Mesenchymal stem cell (in vitro differentiated cells and primary cell): ENCODE results near the gene NTF4. TPM values are rescaled to one million over a fixed set of nuclear protein-coding genes. Genes with fewer than 3 reads are reported as not detected.

Source experiments
- DNase-seq: peaks from one replicate; pipeline ENCODE4 v3.0.0-alpha.2; 2013
- H2AFZ ChIP-seq: one replicate; pipeline ENCODE4 v1.6.1; 2013; ENCODE audit warnings: low read depth, mild to moderate bottlenecking, control low read depth, inconsistent platforms, low read length, moderate library complexity
- H2AK5ac ChIP-seq: 2 replicates; pipeline ENCODE4 v1.6.1; 2013; ENCODE audit warnings: low read length, moderate library complexity, mild to moderate bottlenecking, inconsistent platforms; ENCODE audit not compliant: severe bottlenecking
- H2BK120ac ChIP-seq: one replicate; pipeline ENCODE4 v1.6.1; 2013; ENCODE audit warnings: low read depth, mild to moderate bottlenecking, inconsistent platforms, low read length, moderate library complexity
- H2BK12ac ChIP-seq, 2 experiments: one replicate each; pipeline ENCODE4 v1.6.1; 2013; ENCODE audit warnings: inconsistent platforms in 2 of 2, low read length in 2 of 2, mild to moderate bottlenecking in 2 of 2, moderate library complexity in 2 of 2, control low read depth in 1 of 2
- H2BK15ac ChIP-seq: one replicate; pipeline ENCODE4 v1.6.1; 2013; ENCODE audit warnings: mild to moderate bottlenecking, low read depth, inconsistent platforms; ENCODE audit not compliant: poor library complexity, severe bottlenecking
- H2BK5ac ChIP-seq: 2 replicates; pipeline ENCODE4 v1.6.1; 2013; ENCODE audit warnings: low read depth, mild to moderate bottlenecking, low read length, control low read depth, inconsistent platforms; ENCODE audit not compliant: poor library complexity, severe bottlenecking
- H3K14ac ChIP-seq, 2 experiments: one replicate each; pipeline ENCODE4 v1.6.1; 2013; ENCODE audit warnings: inconsistent platforms in 2 of 2, low read length in 2 of 2, control low read depth in 1 of 2, mild to moderate bottlenecking in 1 of 2, moderate library complexity in 1 of 2
- H3K18ac ChIP-seq, 2 experiments: one replicate each; pipeline ENCODE4 v1.6.1; 2013; ENCODE audit warnings: inconsistent platforms in 2 of 2, low read length in 2 of 2, control low read depth in 1 of 2, low read depth in 1 of 2, mild to moderate bottlenecking in 1 of 2
- H3K23ac ChIP-seq, 2 experiments: one replicate each; pipeline ENCODE4 v1.6.1; 2013; ENCODE audit warnings: inconsistent platforms in 2 of 2, low read length in 2 of 2, mild to moderate bottlenecking in 2 of 2, moderate library complexity in 2 of 2, control low read depth in 1 of 2
- H3K27ac ChIP-seq: 2 replicates; pipeline ENCODE4 v1.5.1; 2013; ENCODE audit warnings: mild to moderate bottlenecking, moderate library complexity, low read length, control low read depth, inconsistent platforms; ENCODE audit not compliant: poor library complexity, severe bottlenecking
- H3K27me3 ChIP-seq, 2 experiments: 2 replicates each; pipeline versions ENCODE4 v1.6.1 to v1.7.0; 2013; ENCODE audit warnings: low read length in 2 of 2, mild to moderate bottlenecking in 2 of 2, moderate library complexity in 2 of 2, control low read depth in 1 of 2, inconsistent platforms in 1 of 2; ENCODE audit not compliant: control insufficient read depth in 1 of 2, insufficient read depth in 1 of 2
- H3K36me3 ChIP-seq, 2 experiments: 2 replicates each; pipeline versions ENCODE4 v1.6.1 to v1.7.0; 2013; ENCODE audit warnings: low read length in 2 of 2, control low read depth in 1 of 2, inconsistent platforms in 1 of 2, low read depth in 1 of 2, mild to moderate bottlenecking in 1 of 2; ENCODE audit not compliant: insufficient read depth in 2 of 2, control insufficient read depth in 1 of 2
- H3K4ac ChIP-seq, 2 experiments: one replicate each; pipeline ENCODE4 v1.6.1; 2013; ENCODE audit warnings: inconsistent platforms in 2 of 2, low read length in 2 of 2, mild to moderate bottlenecking in 2 of 2, moderate library complexity in 2 of 2, control low read depth in 1 of 2, low read depth in 1 of 2
- H3K4me1 ChIP-seq: 2 replicates; pipeline ENCODE4 v1.6.1; 2013; ENCODE audit warnings: low read depth, low read length, control low read depth; ENCODE audit not compliant: control insufficient read depth, insufficient read depth
- H3K4me2 ChIP-seq: 2 replicates; pipeline ENCODE4 v1.6.1; 2013; ENCODE audit warnings: low read length, mild to moderate bottlenecking, inconsistent platforms; ENCODE audit not compliant: poor library complexity, severe bottlenecking
- H3K4me3 ChIP-seq, 2 experiments: 2 replicates each; pipeline versions ENCODE4 v1.5.1 to v1.7.0; 2013; ENCODE audit warnings: low read length in 2 of 2, mild to moderate bottlenecking in 2 of 2, control low read depth in 1 of 2, low read depth in 1 of 2; ENCODE audit not compliant: insufficient read depth in 1 of 2
- H3K79me1 ChIP-seq: replicated peaks from 2 replicates; pipeline ENCODE4 v1.6.1; 2013; ENCODE audit warnings: mild to moderate bottlenecking, control low read depth, low read length, inconsistent platforms; ENCODE audit not compliant: poor library complexity, severe bottlenecking
- H3K9ac ChIP-seq: 2 replicates; pipeline ENCODE4 v1.7.0; 2013; ENCODE audit warnings: mild to moderate bottlenecking, low read length, moderate library complexity
- H3K9me3 ChIP-seq: 2 replicates; pipeline ENCODE4 v1.7.0; 2013; ENCODE audit warnings: mild to moderate bottlenecking, low read length; ENCODE audit not compliant: control insufficient read depth
- H4K8ac ChIP-seq: one replicate; pipeline ENCODE4 v1.6.1; 2013; ENCODE audit warnings: inconsistent platforms, mild to moderate bottlenecking, low read length, moderate library complexity
- H4K91ac ChIP-seq: one replicate; pipeline ENCODE4 v1.6.1; 2013; ENCODE audit warnings: mild to moderate bottlenecking, low read length, inconsistent platforms
- WGBS: methylation state at CpG from one replicate; pipeline ENCODE4 v1.1.7; 2013; ENCODE audit warnings: mixed read lengths; 5-methylcytosine and 5-hydroxymethylcytosine counted together
- polyA plus RNA-seq, 2 experiments: library from polyadenylated mRNA; stranded (reverse); fragments of 200-250 nt; gene quantifications; one replicate each; pipeline ENCODE4 v1.2.3, GENCODE V29; 2013

The NTF4 gene, protein sequence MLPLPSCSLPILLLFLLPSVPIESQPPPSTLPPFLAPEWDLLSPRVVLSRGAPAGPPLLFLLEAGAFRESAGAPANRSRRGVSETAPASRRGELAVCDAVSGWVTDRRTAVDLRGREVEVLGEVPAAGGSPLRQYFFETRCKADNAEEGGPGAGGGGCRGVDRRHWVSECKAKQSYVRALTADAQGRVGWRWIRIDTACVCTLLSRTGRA
- 0.17 TPM for polyA plus RNA-seq (2013, experiment 1 of 2)
- 0.18 TPM for polyA plus RNA-seq (2013, experiment 2 of 2)

DNA sequence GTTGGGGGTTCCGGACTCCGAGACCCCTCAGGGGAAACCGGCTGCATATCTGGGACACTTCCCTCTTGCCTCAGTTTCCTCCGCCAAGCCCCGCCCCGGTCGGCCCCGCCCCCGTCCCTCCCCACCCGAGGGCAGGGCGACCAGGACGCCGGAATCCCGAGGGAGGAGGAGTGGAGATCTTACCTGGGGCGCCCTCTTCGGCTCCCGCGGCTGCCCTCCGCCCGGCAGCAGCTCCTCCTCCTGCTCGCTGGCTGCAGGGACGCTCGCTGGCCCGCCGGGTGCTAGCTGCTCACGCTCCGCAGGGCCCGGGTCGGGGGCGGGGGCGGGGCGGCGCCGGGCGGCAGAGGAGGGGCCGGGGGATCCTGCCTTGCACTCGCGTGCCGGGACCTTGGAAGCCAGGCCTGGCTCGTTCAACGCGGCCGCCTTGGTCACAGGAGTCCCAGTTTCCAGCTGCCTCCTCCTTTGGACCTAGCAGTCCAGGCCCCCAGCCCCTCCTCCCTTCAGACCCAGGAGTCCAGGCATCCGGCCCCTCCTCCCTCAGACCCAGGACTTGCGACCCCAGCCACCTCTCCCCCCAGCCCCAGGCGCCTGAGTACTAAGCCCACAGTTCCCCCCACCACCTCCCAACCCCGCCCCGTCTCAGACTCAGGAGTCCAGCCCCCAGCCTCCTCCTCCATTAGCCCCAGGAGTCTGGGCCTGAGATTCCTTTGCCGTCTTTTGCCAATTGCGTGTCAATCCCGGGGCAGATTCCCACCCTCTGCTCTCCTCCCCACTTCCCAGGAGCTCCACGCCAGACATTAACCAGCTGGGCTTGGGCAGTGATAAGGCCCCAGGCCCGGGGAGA lies at the start of gene NTF4:
Gene NTF4, minus strand, starts transcription at position 51 of the 844 bp plus-strand sequence. CDS start 2,821 bp downstream, outside the sequence.
- Histone ChIP-seq H3K14ac (peak within 1 kb of the TSS in 1 of 2 experiments; percentile 4), H2BK12ac (no peak within 1 kb of the TSS), H3K18ac (no peak within 1 kb of the TSS), H2BK15ac (peak within 1 kb of the TSS; percentile 46), H2AK5ac (no peak within 1 kb of the TSS), H2BK120ac (peak within 1 kb of the TSS; percentile 68), H3K4me3 (peak within 1 kb of the TSS in 1 of 2 experiments; percentile 41), H3K27me3 (peaks cover 62 to 82% of the 10 kb centered on the region in 2 experiments), H3K27ac (no peak within 1 kb of the TSS), H4K91ac (no peak within 1 kb of the TSS), H3K36me3 (peaks cover 0 to 4% of the 10 kb centered on the region in 2 experiments), H2AFZ (no peak within 1 kb of the TSS), H3K4me2 (peak within 1 kb of the TSS; percentile 80), H3K9me3 (no peaks in the 10 kb centered on the region), H2BK5ac (no peak within 1 kb of the TSS), H3K4me1 (peaks cover 15% of the 10 kb centered on the region), H3K9ac (no peak within 1 kb of the TSS), H3K23ac (peak within 1 kb of the TSS in 1 of 2 experiments; percentile 10), H4K8ac (no peak within 1 kb of the TSS), H3K79me1 (peaks cover 2% of the 10 kb centered on the region), H3K4ac (no peak within 1 kb of the TSS)
- 2% methylated on average over 35 of the region's 53 CpGs for WGBS
- peak; percentile 59 for DNase-seq

DNA sequence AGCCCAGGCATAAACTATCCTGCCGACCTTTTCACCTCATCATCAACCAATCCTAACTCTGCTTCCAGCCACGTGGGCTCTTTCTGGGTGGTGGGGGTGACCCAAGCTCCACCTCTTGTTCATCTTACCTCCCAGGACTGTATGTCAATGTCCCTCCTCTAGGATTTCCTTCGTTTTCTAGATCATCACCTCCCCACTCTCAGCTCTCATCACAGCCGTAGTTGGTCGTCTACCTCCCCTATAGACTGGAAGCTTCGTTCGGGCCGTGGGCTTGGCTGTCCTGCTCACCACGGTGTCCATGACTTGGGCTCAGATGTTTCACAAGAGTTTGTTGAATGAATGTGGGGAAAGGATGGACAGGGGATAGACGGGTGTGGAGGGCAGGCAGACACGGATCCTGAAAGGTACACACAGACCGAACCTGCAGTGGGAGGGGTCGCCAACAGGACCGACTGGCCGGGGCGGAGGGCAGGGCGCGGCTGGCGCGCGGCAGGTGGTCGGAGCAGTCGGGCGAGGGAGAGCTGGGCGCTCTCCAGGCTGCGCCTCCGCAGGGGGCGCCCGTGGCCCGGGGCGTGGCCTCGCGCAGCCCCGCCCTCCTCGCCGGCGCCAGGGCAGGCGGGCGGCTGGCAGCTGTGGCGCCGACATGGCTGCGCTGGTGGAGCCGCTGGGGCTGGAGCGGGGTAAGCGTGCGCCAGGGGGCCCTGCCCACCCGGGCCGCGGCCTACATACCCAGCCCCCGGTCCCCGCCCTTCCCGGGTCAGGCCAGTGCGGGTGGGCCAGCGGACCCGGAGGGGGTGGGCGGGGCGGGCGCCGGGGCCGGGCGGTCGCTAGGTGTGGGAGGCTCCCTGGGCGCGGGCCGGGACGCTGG lies 49.4 kb upstream of the NTF4 start, which contains the start of gene LIN7B:
Gene LIN7B, plus strand, starts transcription at position 609 of the 868 bp plus-strand sequence. Its CDS starts 35 bp downstream, at position 644.
- H2BK5ac ChIP-seq, result no peak within 1 kb of the TSS
- no peak within 1 kb of the TSS for H3K27ac ChIP-seq
- H3K9me3 ChIP-seq, result no peaks in the 10 kb centered on the region
- peak within 1 kb of the TSS; percentile 63 to 93 for H3K18ac ChIP-seq
- H3K36me3 ChIP-seq, result peaks cover 10 to 15% of the 10 kb centered on the region in 2 experiments
- peak within 1 kb of the TSS; percentile 84 to 85 for H3K4me3 ChIP-seq
- peaks cover 19% of the 10 kb centered on the region for H3K4me1 ChIP-seq
- no peaks in the 10 kb centered on the region for H3K27me3 ChIP-seq
- peak within 1 kb of the TSS; percentile 24 to 80 for H3K4ac ChIP-seq
- peak within 1 kb of the TSS; percentile 94 for H3K4me2 ChIP-seq
- H2AK5ac ChIP-seq, result no peak within 1 kb of the TSS
- peak within 1 kb of the TSS; percentile 30 for H2BK120ac ChIP-seq
- H3K14ac ChIP-seq, result peak within 1 kb of the TSS in 1 of 2 experiments; percentile 96
- DNase-seq, result peak; percentile 57
- peaks cover 6% of the 10 kb centered on the region for H3K79me1 ChIP-seq
- H2BK12ac ChIP-seq, result peak within 1 kb of the TSS in 1 of 2 experiments; percentile 81
- 3% methylated on average over 43 of the region's 66 CpGs for WGBS
- H4K8ac ChIP-seq, result no peak within 1 kb of the TSS
- H4K91ac ChIP-seq, result no peak within 1 kb of the TSS
- H2BK15ac ChIP-seq, result peak within 1 kb of the TSS; percentile 97
- peak within 1 kb of the TSS; percentile 80 for H3K9ac ChIP-seq
- peak within 1 kb of the TSS; percentile 90 for H2AFZ ChIP-seq
- peak within 1 kb of the TSS in 1 of 2 experiments; percentile 46 for H3K23ac ChIP-seq

DNA sequence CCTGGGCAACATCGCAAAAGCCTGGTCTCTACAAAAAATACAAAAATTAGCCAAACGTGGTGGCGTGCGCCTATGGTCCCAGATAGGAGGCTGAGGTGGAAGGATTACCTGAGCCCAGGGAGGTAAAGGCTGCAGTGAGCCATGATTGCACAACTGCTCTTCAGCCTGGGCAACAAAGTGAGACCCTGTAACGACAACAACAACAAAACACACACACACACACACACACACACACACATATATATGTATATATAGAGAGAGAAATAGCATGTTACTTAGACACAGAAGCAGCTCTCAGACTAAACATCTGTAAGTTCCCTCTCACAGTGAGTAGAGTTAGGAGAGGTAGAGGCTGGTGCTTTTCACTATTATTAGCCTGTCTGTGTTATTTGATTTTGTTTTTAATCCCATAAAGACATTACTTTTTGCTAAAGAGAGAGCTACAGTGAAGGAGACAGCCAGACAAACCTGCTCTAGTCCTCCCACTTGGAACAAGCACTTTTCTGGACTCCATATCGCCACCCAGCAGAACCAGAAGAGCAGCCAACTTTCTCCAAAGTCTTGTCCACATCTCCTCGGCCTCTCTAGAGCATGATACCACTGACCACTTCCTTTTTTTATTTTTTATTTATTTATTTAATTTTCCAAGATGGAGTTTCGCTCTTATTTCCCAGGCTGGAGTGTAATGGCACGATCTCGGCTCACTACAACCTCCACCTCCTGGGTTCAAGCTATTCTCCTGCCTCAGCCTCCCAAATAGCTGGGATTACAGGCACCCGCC lies 46.8 kb upstream of the NTF4 start:
- Histone ChIP-seq H2BK120ac (no peak overlapping the region), H3K4ac (no peak overlapping the region), H3K79me1 (peaks cover 17% of the 10 kb centered on the region), H2BK12ac (no peak overlapping the region), H3K18ac (no peak overlapping the region), H3K4me3 (no peak overlapping the region), H3K36me3 (peaks cover 36 to 40% of the 10 kb centered on the region in 2 experiments), H3K27ac (no peak overlapping the region), H2AK5ac (no peak overlapping the region), H3K14ac (no peak overlapping the region), H3K27me3 (no peaks in the 10 kb centered on the region), H2BK5ac (no peak overlapping the region), H4K91ac (no peak overlapping the region), H3K4me2 (no peak overlapping the region), H3K9me3 (no peaks in the 10 kb centered on the region), H3K4me1 (peaks cover 10% of the 10 kb centered on the region), H3K23ac (no peak overlapping the region), H4K8ac (no peak overlapping the region), H3K9ac (no peak overlapping the region), H2BK15ac (no peak overlapping the region), H2AFZ (no peak overlapping the region)
- 95% methylated on average over 9 of the region's 11 CpGs for WGBS
- DNase-seq, result no peak
